ENCODE measurements around the gene MMAA. TPM values are rescaled to one million over a fixed set of nuclear protein-coding genes. Genes with fewer than 3 reads are reported as not detected.

The MMAA gene
- total and polyA plus RNA-seq, 9 of the 15 experiments (the other 6 are each of a cell fraction or from before 2014, with no cell fraction given), result 0.86 to 2.3 (median 1.4) TPM

- TF ChIP-seq JUN (IDR thresholded peaks at IDR 0.05; ENCODE audit: borderline replicate concordance, low read depth, low read length), result no peak
- TF ChIP-seq JUN (CRISPR knock-in tag; IDR thresholded peaks at IDR 0.05; ENCODE audit: borderline replicate concordance), result no peak
- TF ChIP-seq KDM4B (IDR thresholded peaks at IDR 0.05; ENCODE audit: borderline replicate concordance in 2 of 2, low read depth in 1 of 2), result no peak
- no peak for TF ChIP-seq POLR2H (tag; IDR thresholded peaks at IDR 0.05; ENCODE audit: low read depth)
- TF ChIP-seq GMEB1 (CRISPR knock-in tag; IDR thresholded peaks at IDR 0.05), result no peak
- TF ChIP-seq POLR2AphosphoS5 (IDR thresholded peaks at IDR 0.05; ENCODE audit: control insufficient read depth, insufficient read depth, low read depth, low read length), result no peak
- TF ChIP-seq RAD51 (IDR thresholded peaks at IDR 0.05; ENCODE audit: borderline replicate concordance, low read depth), result no peak
Observed at GRCh38 chr4:145589916-145590702, 29.1 kb upstream of the MMAA start (continued).

- no peak overlapping the region for H3K4me2 ChIP-seq (ENCODE audit: insufficient read depth, low read length)
- ATAC-seq, result no peak
- CTCF ChIA-PET (ENCODE audit: low intra/inter-chr PET ratio), result no interaction called here
- no peaks in the 10 kb centered on the region for H3K9me3 ChIP-seq (replicated peaks; ENCODE audit: control insufficient read depth, insufficient read depth, low read depth, low read length)
- POLR2A ChIA-PET, result interaction anchor here (1.1 kb wide), 1 partner anchor 9 kb away, joined by 3 read pairs; no protein-coding TSS in a partner anchor
- H3K9ac ChIP-seq (ENCODE audit: insufficient read depth in 1 of 2, low read depth in 2 of 2, low read length in 2 of 2), result no peak overlapping the region
- FAIRE-seq, result no peak
- BruUV-seq (replicated peaks), result no TSS peak
- no peaks in the 10 kb centered on the region for H3K9me1 ChIP-seq (ENCODE audit: control insufficient read depth, insufficient read depth, low read length)
- H3K4me1 ChIP-seq (replicated peaks in 1 of 2; ENCODE audit: control insufficient read depth in 2 of 2, insufficient read depth in 2 of 2, low read length in 2 of 2), result no peaks in the 10 kb centered on the region
- no peak overlapping the region for H3K4me3 ChIP-seq
- intact Hi-C loops (cut with micrococcal nuclease), result no loop called here
- H3K27me3 ChIP-seq (ENCODE audit: control insufficient read depth in 2 of 2, insufficient read depth in 2 of 2, low read length in 2 of 2), result no peaks in the 10 kb centered on the region
- WGBS (ENCODE audit: insufficient coverage, low coverage, missing lambda C conversion rate), result 0% methylated on average over 4 of the region's 4 CpGs
- H2AFZ ChIP-seq (ENCODE audit: low read depth, low read length), result no peak overlapping the region
- in situ Hi-C loops (cut with MboI), result no loop called here
- H3K27ac ChIP-seq (ENCODE audit: extremely low read depth, low read depth, low read length), result no peak overlapping the region
- no peaks in the 10 kb centered on the region for H3K79me2 ChIP-seq (ENCODE audit: control insufficient read depth, insufficient read depth, low read length)
- DNase-seq (ENCODE audit: extremely low read depth in 1 of 4, low spot score in 3 of 4), result no peak
- no peaks in the 10 kb centered on the region for H3K36me3 ChIP-seq (ENCODE audit: control insufficient read depth, insufficient read depth, low read length)
- H4K20me1 ChIP-seq (replicated peaks; ENCODE audit: control insufficient read depth, insufficient read depth, low read length), result no peaks in the 10 kb centered on the region
- no peak for TF ChIP-seq RBM14 (IDR thresholded peaks at IDR 0.05; ENCODE audit: borderline replicate concordance, insufficient read depth, low read depth, low read length)
- no peak for TF ChIP-seq ZBTB34 (CRISPR knock-in tag; IDR thresholded peaks at IDR 0.05)
- no peak for TF ChIP-seq ARNT (IDR thresholded peaks at IDR 0.05)
- no peak for TF ChIP-seq TEAD2 (tag; IDR thresholded peaks at IDR 0.05)
- no peak for TF ChIP-seq ZNF395 (CRISPR knock-in tag; IDR thresholded peaks at IDR 0.05)
- no peak for TF ChIP-seq PML (IDR thresholded peaks at IDR 0.05; ENCODE audit: low read length)
Observed at GRCh38 chr4:145602129-145602760, 16.9 kb upstream of the MMAA start.
